HUDEP-2 (cell line): ENCODE results near the gene GOLIM4.
"Not testable (repeated sequence)": the region's sequence is repeated elsewhere in the genome, so short reads cannot be mapped to it uniquely, and the experiment has no call there.

Experiments used
- DNase-seq, 76 experiments: peaks; one replicate each; lab custom pipeline; 2025; ENCODE audit not compliant: unreplicated experiment in 76 of 76; lab: John Stamatoyannopoulos, UW

The GOLIM4 gene, protein sequence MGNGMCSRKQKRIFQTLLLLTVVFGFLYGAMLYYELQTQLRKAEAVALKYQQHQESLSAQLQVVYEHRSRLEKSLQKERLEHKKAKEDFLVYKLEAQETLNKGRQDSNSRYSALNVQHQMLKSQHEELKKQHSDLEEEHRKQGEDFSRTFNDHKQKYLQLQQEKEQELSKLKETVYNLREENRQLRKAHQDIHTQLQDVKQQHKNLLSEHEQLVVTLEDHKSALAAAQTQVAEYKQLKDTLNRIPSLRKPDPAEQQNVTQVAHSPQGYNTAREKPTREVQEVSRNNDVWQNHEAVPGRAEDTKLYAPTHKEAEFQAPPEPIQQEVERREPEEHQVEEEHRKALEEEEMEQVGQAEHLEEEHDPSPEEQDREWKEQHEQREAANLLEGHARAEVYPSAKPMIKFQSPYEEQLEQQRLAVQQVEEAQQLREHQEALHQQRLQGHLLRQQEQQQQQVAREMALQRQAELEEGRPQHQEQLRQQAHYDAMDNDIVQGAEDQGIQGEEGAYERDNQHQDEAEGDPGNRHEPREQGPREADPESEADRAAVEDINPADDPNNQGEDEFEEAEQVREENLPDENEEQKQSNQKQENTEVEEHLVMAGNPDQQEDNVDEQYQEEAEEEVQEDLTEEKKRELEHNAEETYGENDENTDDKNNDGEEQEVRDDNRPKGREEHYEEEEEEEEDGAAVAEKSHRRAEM

DNA sequence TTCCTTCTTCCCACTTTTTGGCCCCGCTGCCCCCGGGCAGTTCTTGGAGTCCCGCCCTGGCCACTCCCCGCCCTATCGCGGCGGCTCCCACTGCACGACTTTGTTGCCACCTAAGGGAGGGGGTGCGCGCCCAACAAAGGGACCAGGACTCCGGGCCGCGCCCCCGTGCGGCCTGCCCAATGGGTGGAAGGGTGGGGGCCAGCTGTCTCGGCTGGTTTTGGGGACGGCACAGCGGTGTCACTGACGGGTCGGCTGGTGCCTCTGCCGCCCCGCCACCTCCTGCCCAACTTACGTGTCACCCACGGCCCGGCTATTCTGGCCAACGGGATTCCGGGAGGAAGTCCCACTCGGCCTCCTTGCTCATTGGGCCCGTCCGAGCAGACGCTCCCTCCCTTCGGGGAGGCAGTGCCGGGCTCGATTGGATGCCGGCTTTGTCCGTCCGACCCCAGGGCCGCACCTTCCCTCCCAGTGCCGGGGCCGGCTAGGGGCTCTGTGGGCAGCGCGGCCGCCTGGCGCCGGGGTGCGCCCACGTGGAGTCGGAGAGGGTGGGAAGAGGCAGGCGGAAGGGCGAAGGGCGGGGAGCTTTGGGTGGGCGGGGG is at the start of gene GOLIM4:
Gene GOLIM4, minus strand, starts transcription at position 314 of the 599 bp plus-strand sequence. CDS start 639 bp downstream, outside the sequence.
- DNase-seq, result peak; percentile 61 to 100 (median 97)

DNA sequence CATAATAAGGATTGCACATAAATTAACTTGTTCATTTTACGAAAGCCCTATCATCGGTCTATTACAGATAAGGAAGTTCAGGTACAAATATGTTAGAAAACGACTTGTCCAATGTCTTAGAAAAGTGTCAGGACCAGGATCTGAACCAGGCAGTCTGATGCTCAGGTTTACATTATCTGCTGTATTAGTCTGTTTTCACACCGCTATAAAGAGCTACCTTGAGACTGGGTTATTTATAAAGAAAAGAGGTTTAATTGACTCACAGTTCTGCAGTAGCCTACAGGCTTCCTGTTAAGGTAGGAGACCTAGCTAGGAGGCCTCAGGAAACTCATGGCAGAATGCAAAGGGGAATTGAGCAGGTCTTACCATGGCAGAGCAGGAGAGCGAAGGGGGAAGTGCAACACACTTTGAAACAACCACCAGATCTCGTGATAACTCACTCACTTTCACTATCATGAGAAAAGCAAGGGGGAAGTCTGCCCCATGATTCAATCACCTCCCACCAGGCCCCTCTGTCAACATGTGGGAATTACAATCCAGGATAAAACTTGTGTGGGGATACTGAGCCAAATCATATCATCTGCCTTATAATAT is 45.8 kb upstream of the GOLIM4 start:
- peak in 1 of 76 experiments; percentile 5 for DNase-seq

DNA sequence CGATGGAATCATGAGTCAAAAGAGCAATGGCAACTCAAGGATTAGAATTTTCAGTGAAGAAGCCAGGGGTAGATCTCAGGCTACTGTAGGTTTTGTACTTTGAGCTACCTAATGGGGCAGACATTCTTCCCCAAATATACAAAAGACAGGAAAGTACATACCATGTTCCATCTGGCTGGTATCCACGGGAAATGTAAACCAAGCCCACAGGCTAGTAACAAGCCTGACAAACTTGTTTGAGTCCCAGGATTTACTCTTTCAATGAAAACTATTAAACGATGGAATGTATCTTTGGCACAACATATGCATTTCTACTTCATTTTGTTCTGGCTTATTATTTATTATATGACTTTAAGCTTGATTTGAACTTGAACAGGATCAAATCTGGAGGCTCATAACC is 44.2 kb upstream of the GOLIM4 start:
- DNase-seq, result no peak

DNA sequence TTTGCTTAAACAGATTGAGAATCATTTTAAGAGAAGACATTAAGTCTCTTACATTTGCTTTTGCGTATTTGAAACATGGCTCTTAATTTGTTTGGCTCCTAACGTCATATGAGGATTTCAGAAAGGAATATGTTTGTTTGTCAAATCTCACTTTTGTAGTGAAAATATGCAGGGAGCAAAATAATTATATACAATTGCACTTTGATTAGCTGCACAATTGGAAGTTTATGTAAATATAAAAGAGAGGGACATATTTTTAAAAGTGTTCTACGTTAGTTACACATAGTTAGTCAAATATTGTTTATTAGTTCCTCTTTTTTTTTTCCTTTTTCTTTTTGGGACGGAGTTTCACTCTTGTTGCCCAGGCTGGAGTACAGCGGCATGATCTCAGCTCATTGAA is 42.7 kb upstream of the GOLIM4 start:
- no peak for DNase-seq

DNA sequence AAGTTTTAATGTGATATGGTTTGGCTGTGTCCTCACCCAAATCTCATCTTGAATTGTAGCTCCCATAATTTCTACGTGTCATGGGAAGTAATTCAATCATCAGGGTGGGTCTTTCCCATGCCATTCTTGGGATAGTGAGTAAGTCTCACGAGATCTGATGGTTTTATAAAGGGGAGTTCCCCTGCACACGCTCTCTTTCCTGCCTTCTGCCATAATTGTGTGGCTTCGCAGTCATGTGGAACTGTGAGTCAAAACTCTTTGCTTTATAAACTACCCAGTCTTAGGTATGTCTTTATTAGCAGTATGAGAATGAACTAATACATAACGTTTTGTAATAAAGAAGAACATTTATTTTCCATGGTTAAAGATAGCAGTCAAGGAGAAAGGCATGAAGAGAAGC is 39.2 kb upstream of the GOLIM4 start:
- DNase-seq, result no peak

DNA sequence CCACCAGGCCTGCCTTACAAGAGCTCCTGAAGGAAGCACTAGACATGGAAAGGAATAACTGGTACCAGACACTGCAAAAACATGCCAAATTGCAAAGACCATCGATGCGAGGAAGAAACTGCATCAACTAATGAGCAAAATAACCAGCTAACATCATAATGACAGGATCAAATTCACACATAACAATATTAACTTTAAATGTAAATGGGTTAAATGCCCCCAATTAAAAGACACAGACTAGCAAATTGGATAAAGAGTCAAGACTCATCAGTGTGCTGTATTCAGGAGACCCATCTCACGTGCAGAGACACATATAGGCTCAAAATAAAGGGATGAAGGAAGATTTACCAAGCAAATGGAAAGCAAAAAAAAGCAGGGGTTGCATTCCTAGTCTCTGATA is 34.5 kb upstream of the GOLIM4 start:
- not testable (repeated sequence) for DNase-seq

DNA sequence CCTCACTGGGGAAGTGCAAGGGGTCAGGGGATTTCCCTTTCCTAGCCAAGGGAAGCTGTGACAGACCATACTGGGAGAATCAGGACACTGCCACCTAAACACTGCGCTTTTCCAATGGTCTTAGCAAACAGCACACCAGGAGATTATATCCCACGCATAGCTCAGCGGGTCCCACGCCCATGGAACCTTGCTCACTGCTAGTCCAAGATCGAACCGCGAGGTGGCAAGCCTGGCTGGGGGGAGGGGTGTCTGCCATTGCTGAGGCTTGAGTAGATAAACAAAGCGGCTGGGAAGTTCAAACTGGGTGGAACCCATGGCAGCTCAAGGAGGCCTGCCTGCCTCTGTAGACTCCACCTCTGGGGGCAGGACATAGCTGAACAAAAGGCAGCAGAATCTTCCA is 32.7 kb upstream of the GOLIM4 start:
- not testable (repeated sequence) for DNase-seq

DNA sequence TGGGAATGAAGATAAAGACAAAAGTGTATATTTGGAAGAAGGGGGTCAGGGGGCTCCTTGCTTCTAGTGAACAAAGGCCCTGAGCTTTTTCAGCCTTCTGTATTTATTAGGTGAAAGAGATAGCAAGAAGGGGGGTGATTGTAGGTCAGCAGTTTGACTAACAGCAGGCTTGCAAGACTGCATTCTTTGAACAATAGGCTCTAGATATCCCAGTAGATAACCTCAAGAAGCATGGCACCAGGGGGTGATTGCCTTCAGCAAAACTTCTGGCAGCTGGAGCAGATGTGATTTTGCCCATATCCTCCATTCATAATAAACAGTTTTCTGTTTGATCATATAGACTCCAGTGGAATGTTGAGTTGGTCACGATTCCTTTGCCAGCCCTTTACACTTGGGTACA is 31.7 kb upstream of the GOLIM4 start:
- no peak for DNase-seq

DNA sequence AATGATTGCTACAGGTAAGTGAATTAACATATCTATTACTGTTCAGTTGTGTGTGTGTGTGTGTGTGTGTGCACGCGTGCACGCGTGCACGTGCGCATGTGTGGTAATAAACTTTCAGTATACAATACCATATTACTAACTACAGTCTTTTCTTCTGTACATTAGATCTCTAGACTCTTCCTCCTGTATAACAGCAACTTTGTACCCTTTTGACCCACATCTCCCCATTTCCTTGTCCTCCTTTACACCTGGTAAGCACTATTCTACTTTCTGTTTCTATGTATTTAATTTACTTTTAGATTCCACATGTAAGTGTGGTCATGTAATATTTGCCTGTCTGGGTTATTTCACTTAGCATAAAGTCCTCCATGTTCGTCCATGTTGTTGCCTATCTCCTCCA is 29.1 kb upstream of the GOLIM4 start:
- no peak for DNase-seq

DNA sequence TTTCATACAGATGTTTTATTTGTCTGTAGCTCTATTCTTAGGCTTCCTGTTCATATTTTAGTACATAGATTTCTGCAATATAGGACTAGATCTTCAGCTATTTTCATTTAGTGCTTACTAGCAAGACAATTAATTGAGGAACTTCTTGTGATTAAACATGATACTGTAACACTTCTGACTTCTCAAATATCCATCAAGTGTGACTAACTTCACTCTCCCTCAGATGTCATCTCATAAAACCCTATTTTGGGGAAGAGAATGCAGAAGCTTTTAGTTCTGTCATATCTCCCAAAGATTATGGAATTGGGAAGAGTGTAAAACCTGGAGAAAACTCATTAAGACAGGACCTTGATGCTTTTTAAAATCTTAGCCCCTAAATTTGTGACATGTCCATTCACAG is 28.6 kb upstream of the GOLIM4 start:
- DNase-seq, result no peak

DNA sequence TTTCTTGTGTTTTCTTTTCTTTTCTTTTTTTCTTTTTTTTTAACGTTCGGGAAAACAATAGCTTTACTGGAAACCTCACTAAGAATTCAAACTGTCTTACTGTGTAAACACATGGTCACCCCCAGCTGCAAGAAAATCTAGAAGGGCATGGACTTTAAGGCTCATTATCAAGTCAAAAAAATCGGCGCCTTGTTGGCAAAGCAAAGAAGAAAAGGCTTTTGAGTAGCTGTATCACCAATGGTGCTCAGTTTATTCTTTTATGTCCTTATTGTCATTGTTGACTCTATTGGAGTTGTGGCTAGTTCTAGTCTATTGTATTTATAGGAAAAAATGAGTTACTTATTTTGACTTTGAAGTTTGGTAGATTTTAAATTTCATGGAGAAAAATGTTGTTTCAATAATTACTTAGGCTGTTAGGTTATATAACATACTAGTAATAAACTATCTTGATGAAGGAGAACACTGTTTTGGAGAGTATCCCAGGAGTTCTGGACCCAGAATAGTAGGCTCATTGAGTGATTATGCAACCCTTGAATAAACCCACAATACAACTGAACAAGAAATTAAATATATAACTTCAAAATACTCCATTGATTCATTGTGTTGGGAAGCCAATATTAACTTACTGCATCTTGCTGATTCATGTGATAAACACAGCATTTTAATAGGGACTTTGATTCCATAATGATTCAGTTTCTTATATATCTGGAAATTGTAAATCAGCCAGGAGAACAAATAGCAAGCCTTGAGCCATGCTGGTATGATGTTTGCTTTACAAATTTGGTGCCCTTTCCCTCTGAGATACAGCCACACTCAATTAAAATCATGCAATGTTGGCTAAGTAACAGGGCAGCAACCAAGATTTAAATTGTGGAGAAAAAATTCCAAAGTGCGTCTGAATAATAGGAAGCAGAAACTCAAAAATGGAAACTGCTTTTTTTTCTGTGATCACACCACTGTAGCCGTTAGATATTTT is 27.8 kb upstream of the GOLIM4 start:
- DNase-seq, result no peak

DNA sequence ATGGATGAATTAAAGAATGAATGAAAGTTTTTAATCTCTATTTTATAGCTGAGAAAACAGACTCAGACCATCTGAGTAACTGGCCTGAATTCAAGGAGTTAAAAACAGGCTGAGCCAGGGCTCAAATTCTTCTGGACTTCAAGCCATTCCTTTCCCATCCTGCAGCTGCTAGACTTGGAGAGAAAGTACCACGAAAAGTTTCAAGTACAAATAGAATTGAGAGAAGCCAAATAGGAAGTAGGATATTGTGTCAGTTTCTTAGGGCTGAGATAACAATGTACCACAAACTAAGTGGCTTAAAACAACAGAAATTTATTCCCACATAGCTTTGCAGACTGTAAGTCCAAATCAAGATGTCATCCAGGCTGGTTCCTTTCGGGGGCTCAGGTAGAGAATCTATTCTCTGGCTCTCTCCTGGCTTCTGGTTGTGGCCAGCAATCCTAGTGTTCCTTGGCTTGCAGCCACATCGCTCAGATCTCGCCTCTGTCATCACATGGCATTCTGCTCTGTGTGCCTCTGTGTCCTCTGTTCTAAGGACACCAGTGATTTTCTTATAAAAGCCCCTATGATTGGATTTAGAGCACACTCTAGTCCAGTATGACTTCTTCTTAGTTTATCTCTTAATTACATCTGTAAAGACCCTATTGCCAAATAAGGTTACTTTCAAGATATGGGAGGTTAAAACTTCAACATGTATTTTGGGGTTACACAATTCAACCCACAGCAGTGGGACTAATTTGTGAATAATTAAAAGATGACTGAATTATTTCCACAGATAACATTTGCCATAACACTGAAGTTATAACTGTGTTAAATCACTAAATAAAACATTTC is 25.7 kb upstream of the GOLIM4 start:
- DNase-seq, result peak in 33 of 76 experiments; percentile 2 to 65 (median 19)

DNA sequence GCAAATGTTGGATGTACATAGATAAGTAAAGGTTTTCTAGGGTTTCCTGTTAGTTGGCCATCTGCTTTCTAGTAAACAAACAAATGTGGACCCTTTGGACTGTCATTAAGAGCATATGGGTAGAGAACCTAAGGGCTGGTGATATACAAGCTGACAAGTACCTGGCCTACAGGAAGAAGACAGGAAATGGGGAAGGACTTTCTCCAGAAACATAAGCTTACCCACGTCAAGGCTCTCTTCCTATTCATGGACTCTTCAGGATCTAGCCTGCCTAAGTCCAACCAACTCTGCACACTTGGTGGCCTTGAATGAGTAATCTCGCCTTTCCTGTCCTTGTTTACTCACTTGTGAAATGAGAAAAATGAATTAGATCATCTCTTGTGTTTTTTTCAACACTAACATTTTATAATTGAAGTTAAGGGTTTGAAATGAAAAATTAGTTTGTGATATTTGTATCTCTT is 22.2 kb upstream of the GOLIM4 start:
- DNase-seq, result peak in 2 of 76 experiments; percentile 13 to 21

DNA sequence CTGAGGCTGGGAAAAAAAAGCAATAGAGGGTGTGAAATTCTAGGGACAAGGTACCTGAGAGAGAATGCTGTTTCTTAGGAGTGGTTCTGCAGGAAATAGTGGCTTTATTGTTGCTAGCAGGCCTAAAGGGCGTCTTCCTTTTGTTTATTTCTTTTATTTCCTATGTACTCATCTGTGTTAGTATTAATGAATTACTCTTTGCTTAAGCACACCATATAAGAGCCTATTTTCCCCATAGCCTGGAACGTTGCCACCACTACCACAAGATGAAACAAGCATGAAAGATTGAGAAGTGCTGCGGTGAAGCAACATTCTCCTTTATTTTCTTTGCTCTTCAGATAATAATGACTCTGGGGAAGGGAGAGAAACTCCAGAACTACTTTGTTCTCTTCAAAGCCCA is 21.3 kb upstream of the GOLIM4 start:
- peak in 12 of 76 experiments; percentile 3 to 42 (median 17) for DNase-seq

DNA sequence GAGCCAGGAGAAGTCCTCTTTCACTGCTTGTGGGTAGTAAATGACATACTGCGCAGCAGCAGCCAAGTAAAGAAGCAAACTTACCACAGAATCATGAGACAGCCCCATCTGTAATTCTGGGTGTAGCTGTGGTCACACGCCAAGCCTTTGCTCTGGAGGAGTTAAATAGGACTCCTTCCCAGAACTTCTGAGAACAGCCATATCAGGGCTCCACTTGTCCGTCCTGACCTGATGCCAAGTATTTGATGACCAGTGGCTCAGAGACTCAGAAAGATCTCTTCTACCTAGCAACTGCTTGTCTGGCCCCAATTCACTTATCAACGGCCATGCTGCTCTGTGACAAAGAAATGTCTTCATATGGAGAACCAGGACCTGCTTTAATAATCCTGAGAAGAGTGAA is 20.6 kb upstream of the GOLIM4 start:
- peak in 74 of 76 experiments; percentile 30 to 99 (median 93) for DNase-seq

DNA sequence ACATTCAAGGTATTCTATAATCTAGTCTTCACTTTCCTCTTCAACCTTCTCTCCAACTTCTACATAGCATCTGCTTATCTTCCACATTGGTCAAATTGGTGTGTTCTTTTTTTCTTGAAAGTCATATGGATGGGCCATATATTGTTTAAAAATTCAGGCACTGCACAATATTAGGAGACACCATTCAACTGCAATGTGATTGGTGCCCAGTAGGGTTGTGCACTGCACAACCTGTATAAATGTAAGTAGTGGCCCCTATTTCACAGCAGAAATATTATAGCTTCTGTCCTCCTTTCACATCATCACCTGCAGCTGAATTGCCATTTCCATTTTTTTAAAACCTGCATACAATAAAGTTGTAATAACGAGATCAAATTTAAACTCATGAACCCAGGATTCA is 18.1 kb upstream of the GOLIM4 start:
- no peak for DNase-seq

DNA sequence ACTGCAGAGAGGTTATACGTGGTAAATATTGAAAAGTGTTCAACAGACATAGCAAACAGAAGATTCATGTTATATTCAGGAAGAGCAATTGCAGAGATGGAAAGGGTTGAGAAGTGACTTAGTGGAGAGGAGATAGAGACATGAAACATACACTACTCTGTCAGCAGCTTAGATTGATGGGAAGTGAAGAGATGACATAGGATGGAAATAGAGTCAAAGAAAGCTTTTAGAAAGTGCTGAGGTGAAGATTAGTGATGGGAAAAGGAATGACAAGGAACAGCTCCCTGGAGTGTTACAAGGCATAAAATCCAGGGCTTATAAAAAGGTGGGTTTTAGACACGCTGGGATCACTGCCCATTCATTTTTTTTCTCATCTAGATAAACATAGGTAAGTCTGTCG is 17.2 kb upstream of the GOLIM4 start:
- no peak for DNase-seq

DNA sequence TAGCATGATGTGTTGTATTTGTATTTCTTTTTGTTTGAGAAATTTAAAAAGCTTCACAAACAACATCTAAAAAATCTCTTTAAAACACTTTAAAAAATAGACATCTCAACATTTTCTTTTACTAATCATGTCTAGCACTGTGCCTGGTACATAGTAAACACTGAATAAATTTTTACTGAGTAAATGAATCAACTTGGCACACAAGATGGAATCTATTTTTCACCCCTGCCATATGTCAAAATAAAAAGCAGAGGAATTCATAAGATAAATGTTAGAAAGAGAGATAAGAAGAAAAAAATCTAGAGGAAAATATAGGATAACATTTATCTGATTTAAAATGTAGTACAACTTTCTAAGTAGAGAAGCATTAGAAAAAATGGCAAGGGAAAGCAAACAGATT is 8.6 kb upstream of the GOLIM4 start:
- no peak for DNase-seq
